Measurements from ENCODE around the gene QSOX1.

GRCh38 chr1:180249725-180250498 is 95.2 kb downstream of the QSOX1 start:
- TF ChIP-seq CTCF (IDR thresholded peaks at IDR 0.05) (no peak), POLR2A (IDR thresholded peaks at IDR 0.05) (no peak)

Measured in thyroid gland (tissue), 4 donors.